Measurements from ENCODE around the gene RSPO4.

Gene RSPO4

DNA sequence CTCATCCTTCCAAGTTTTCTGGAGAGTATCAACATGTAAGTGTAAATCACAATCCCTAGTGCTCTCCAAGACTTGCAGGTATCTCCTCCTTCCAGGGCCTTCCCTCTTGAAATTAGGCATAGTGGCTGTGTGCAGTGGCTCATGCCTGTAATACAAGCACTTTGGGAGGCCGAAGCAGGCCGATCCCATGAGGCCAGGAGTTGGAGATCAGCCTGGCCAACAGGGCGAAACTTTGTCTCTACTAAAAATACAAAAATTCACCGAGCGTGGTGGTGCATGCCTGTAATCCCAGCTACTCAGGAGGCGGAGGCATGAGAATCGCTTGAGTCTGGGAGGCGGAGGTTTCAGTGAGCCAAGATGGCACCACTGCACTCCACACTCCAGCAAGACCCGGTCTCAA is 76.6 kb downstream of the RSPO4 start:
- DNase-seq (ENCODE audit: low read depth in 2 of 2) = no peak
- no peak overlapping the region for H3K4me3 ChIP-seq (replicated peaks in 1 of 2; ENCODE audit: low read depth in 2 of 2, low read length in 2 of 2)
- TF ChIP-seq, protein P1, sequence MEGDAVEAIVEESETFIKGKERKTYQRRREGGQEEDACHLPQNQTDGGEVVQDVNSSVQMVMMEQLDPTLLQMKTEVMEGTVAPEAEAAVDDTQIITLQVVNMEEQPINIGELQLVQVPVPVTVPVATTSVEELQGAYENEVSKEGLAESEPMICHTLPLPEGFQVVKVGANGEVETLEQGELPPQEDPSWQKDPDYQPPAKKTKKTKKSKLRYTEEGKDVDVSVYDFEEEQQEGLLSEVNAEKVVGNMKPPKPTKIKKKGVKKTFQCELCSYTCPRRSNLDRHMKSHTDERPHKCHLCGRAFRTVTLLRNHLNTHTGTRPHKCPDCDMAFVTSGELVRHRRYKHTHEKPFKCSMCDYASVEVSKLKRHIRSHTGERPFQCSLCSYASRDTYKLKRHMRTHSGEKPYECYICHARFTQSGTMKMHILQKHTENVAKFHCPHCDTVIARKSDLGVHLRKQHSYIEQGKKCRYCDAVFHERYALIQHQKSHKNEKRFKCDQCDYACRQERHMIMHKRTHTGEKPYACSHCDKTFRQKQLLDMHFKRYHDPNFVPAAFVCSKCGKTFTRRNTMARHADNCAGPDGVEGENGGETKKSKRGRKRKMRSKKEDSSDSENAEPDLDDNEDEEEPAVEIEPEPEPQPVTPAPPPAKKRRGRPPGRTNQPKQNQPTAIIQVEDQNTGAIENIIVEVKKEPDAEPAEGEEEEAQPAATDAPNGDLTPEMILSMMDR (IDR thresholded peaks at IDR 0.05; ENCODE audit: low read depth, low read length) = no peak

DNA sequence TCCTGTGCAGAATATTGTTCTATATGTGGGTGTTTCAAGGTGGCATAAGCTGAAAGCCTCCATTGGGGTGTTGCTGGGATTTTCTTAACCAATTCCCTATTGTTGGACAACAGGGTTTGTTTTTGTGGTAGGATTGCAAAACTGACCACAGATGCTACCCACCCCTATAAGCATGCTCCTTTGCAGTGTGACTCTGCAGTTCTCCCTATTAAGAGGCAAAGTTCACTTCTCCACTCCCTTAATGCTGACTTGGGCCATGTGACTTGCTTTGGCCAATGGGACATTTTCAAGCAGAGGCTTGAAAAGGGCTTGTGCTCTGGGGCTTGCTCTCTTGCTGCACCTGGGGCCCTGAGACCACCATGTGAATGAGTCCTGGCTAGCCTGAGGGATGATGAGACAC is 77.5 kb downstream of the RSPO4 start:
- H3K4me3 ChIP-seq (replicated peaks in 1 of 2; ENCODE audit: low read depth in 2 of 2, low read length in 2 of 2) = no peak overlapping the region
- TF ChIP-seq, protein P1 (IDR thresholded peaks at IDR 0.05; ENCODE audit: low read depth, low read length) = no peak
- no peak for DNase-seq (ENCODE audit: low read depth in 2 of 2)

DNA sequence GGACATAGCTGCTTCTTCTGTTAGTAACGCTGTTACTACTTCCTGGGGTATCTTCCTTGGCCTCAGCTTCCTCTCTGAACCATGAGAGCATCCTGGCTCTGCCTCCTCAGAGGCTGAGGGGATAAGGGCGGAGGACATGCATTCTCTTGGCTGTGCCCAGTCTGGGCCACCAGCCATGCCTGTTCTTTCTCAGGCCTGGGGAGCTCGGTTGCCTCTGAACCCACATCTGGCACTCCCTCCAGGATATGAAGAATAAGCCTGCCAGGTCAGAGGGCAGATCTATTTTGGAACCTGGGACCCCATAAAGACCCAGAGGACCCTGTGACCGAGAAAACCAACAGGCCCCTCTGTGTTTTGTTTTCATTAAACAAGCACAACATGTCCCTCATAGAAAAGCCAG is 79.3 kb downstream of the RSPO4 start:
- no peak for DNase-seq (ENCODE audit: low read depth in 2 of 2)
- TF ChIP-seq, protein P1 (IDR thresholded peaks at IDR 0.05; ENCODE audit: low read depth, low read length) = no peak
- no peak overlapping the region for H3K4me3 ChIP-seq (replicated peaks in 1 of 2; ENCODE audit: low read depth in 2 of 2, low read length in 2 of 2)

DNA sequence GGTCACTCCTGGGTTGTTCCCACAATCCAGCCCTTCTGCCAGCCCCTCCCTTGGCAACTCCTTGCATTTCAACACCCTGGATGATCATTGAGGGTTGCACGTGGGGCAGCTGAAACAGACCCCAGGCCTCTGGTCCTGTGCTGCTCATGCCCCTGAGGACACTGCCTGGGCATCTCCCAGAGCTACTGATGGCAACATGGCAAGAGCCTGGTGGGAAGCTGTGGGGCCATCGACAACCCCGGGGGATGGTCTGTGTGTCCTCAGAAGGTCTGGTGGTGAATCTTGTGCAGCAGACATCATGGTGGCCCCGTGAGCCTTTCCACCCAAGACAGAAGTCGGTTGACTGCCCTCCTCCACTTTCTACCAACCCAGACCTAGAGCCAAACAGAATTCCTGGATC is 81.0 kb downstream of the RSPO4 start:
- TF ChIP-seq, protein P1 (IDR thresholded peaks at IDR 0.05; ENCODE audit: low read depth, low read length) = no peak
- DNase-seq (ENCODE audit: low read depth in 2 of 2) = no peak

DNA sequence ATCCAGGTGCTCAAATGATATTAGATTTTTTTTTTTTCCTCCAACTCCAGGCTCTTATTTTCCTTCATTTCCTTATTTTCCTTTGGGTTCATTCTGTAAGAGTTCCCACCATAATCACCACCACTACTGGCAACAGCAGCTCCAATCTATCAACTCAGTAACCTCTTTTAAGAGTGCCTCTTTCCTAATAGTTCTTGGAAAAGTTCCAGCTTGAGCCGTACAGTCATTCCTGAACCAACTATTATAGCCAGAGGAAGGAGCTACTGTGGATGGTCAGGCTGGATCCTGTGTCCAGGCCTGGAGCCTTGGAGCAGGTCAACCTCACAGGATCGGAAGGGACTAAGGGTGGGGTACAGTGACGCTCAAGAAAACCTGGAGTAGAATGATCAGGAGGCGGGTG is 81.8 kb downstream of the RSPO4 start:
- TF ChIP-seq, protein P1 (IDR thresholded peaks at IDR 0.05; ENCODE audit: low read depth, low read length) = no peak
- peak; percentile 9 to 11 for DNase-seq (ENCODE audit: low read depth in 2 of 2)
- no peak overlapping the region for H3K4me3 ChIP-seq (replicated peaks in 1 of 2; ENCODE audit: low read depth in 2 of 2, low read length in 2 of 2)

More for the DNA sequence above, 81.0 kb downstream of the RSPO4 start:
- H3K4me3 ChIP-seq (replicated peaks in 1 of 2; ENCODE audit: low read depth in 2 of 2, low read length in 2 of 2) = no peak overlapping the region

DNA sequence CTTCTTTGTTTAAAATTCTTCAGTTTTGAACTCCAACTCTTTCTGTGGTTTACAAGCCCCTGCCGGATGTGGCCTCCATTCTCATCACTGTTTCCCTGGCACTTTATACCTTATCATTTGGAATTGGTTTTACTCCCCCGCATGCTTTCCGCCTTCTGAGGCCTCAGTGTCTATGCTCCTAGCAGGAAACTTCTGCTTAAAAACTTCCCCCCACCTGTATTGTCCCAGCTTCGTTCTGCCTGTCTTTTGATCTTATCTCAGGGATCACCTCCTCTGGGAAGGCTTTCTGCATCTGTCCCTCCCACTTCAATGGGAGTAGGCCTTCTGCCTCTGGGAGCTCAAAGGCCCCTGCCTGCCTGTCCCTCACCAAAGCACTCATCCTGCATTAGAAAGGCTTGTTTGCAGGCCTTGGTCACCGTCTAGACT is 82.6 kb downstream of the RSPO4 start:
- TF ChIP-seq, protein P1 (IDR thresholded peaks at IDR 0.05; ENCODE audit: low read depth, low read length) = no peak
- no peak for DNase-seq (ENCODE audit: low read depth in 2 of 2)
- H3K4me3 ChIP-seq (replicated peaks in 1 of 2; ENCODE audit: low read depth in 2 of 2, low read length in 2 of 2) = no peak overlapping the region

DNA sequence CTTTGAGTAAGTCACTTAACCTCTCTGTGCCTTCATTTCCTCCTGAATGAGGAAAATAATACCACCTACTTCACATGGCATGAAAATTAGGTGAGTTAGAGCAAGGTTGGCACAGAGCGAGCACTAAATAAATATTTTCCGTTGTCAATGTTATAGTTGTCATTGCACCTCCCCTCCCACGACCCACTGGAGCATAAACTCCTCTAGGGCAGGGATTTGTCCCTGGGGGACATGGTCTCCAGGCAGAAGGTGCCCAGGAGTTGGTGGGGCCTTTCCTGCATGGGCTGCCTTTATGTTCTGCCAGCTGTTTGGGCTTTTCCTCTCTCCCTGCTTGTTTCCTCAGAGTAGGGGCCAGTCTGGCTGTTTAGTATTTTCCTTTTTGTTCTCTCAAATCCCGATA is 84.7 kb downstream of the RSPO4 start:
- TF ChIP-seq, protein P1 (IDR thresholded peaks at IDR 0.05; ENCODE audit: low read depth, low read length) = no peak
- no peak overlapping the region for H3K4me3 ChIP-seq (replicated peaks in 1 of 2; ENCODE audit: low read depth in 2 of 2, low read length in 2 of 2)
- no peak for DNase-seq (ENCODE audit: low read depth in 2 of 2)

Measured in cardiac fibroblast (primary cell).